Stimulated activated naive CD8-positive, alpha-beta T cell treated with anti-CD3 and anti-CD28 coated beads, Interleukin-15, Interleukin-2, amounts not matched to agents 100 ng/mL and 50 ng/mL, for 24 hours (primary cell): ENCODE results near the gene HTR3B.

Experiments
- H3K27ac Mint-ChIP-seq: one replicate; pipeline ENCODE4 v1.8.0; 2021; ENCODE audit warnings: mild to moderate bottlenecking, mixed read lengths
- H3K27me3 Mint-ChIP-seq: one replicate; pipeline ENCODE4 v1.8.0; 2021; ENCODE audit warnings: mixed read lengths
- H3K36me3 Mint-ChIP-seq: one replicate; pipeline ENCODE4 v1.8.0; 2021; ENCODE audit warnings: low read depth, mixed read lengths
- H3K4me1 Mint-ChIP-seq: one replicate; pipeline ENCODE4 v1.8.0; 2021; ENCODE audit warnings: low read depth, mixed read lengths
- H3K4me3 Mint-ChIP-seq: one replicate; pipeline ENCODE4 v1.8.0; 2021; ENCODE audit warnings: mild to moderate bottlenecking, mixed read lengths
- H3K9me3 Mint-ChIP-seq: one replicate; pipeline ENCODE4 v1.8.0; 2021; ENCODE audit warnings: mixed read lengths

Gene HTR3B

GRCh38 chr11:113949891-113950290, 45.3 kb downstream of the HTR3B start:
- H3K4me1 Mint-ChIP-seq = peaks cover 4% of the 10 kb centered on the region
- no peak overlapping the region for H3K27ac Mint-ChIP-seq
- H3K4me3 Mint-ChIP-seq = no peak overlapping the region
- no peaks in the 10 kb centered on the region for H3K36me3 Mint-ChIP-seq
- no peaks in the 10 kb centered on the region for H3K9me3 Mint-ChIP-seq
- H3K27me3 Mint-ChIP-seq = peaks cover 10% of the 10 kb centered on the region

- peaks cover 4% of the 10 kb centered on the region for H3K4me1 Mint-ChIP-seq
Observed at GRCh38 chr11:113951537-113951936, 46.9 kb downstream of the HTR3B start.

GRCh38 chr11:113952070-113952469, 47.5 kb downstream of the HTR3B start:
- H3K4me1 Mint-ChIP-seq = peaks cover 4% of the 10 kb centered on the region
- peaks cover 14% of the 10 kb centered on the region for H3K27me3 Mint-ChIP-seq
- no peaks in the 10 kb centered on the region for H3K9me3 Mint-ChIP-seq
- H3K4me3 Mint-ChIP-seq = no peak overlapping the region
- H3K36me3 Mint-ChIP-seq = no peaks in the 10 kb centered on the region
- H3K27ac Mint-ChIP-seq = no peak overlapping the region

More at GRCh38 chr11:113951537-113951936, 46.9 kb downstream of the HTR3B start:
- peaks cover 14% of the 10 kb centered on the region for H3K27me3 Mint-ChIP-seq
- no peak overlapping the region for H3K27ac Mint-ChIP-seq
- no peak overlapping the region for H3K4me3 Mint-ChIP-seq
- H3K36me3 Mint-ChIP-seq = no peaks in the 10 kb centered on the region
- H3K9me3 Mint-ChIP-seq = no peaks in the 10 kb centered on the region

- H3K36me3 Mint-ChIP-seq = no peaks in the 10 kb centered on the region
- H3K4me1 Mint-ChIP-seq = peaks cover 4% of the 10 kb centered on the region
- no peak overlapping the region for H3K27ac Mint-ChIP-seq
- no peaks in the 10 kb centered on the region for H3K9me3 Mint-ChIP-seq
- H3K4me3 Mint-ChIP-seq = no peak overlapping the region
- H3K27me3 Mint-ChIP-seq = peaks cover 14% of the 10 kb centered on the region
Observed at GRCh38 chr11:113952588-113952987, 48.0 kb downstream of the HTR3B start.

DNA sequence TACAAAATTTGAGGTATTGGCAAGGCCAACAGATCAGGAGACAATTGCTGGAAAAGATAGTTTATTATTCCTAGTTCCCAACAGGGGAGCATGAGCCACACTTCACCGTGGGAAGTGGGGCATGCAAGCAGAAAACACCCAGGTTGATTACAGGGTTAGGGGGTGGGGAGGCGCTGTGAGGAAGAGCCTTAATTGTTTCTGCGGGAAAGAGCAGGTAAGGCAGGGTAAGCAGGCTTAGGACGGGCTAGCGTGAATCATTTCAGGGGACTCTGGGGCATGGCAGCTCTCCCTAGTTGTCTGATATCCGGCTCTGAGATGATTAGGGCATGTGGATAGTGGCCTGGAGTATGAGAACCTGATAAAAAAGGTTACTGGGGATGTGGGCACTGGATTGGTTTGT, 49.6 kb downstream of the HTR3B start:
- H3K27ac Mint-ChIP-seq = no peak overlapping the region
- no peaks in the 10 kb centered on the region for H3K36me3 Mint-ChIP-seq
- no peaks in the 10 kb centered on the region for H3K9me3 Mint-ChIP-seq
- H3K4me3 Mint-ChIP-seq = no peak overlapping the region
- H3K4me1 Mint-ChIP-seq = no peaks in the 10 kb centered on the region
- peaks cover 14% of the 10 kb centered on the region for H3K27me3 Mint-ChIP-seq

DNA sequence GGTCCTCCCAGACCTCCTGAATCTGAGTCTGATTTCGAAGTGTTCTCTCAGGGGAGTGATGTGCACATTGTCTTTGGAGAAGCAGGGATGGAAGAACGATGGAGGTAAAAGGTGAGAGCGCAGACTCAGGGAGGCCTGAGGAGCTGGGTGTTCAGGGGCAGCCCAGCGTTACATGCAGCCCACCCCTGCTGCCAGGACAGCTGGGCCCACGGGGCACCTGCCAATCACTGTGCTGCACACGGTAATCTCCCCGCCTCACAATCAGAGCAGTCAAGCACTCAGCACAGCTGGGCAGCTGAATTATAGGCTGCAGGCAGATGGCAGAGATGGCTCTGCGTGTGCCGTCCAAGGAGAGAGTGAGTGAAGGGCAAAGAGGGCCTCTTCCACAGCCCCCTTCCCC, 52.4 kb downstream of the HTR3B start:
- H3K36me3 Mint-ChIP-seq = no peaks in the 10 kb centered on the region

DNA sequence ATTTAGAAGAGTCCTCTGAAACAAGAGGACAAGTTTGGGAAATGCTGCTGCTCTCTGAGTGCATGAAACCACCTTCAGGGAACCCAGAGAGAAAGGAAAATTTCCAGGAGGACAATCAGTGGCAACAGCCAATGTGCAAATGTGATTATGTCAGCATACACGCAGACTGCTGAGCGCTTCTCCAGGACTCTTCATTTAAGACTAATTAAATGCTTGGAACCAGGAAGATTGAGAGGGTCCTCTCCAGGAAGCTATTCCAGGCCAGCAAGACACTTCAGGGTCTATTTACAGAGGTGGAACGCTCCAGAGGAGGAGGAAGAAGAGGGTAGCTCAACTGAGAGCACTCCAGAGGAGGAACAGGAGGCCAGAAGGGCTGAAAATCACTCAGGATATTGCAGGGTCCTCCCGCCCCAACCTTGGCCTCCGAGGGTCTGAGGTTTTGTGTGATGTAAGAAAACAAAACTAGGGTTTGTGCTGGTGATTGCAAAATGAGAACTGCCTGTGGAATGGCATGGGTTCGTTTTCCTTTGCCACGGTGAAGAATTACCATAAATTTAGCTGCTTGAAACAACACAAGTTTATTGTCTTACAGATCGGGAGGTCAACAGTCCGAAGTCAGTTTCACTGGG, 56.2 kb downstream of the HTR3B start:
- no peaks in the 10 kb centered on the region for H3K4me1 Mint-ChIP-seq
- no peaks in the 10 kb centered on the region for H3K9me3 Mint-ChIP-seq
- no peaks in the 10 kb centered on the region for H3K27me3 Mint-ChIP-seq
- H3K27ac Mint-ChIP-seq = no peak overlapping the region
- H3K36me3 Mint-ChIP-seq = no peaks in the 10 kb centered on the region
- no peak overlapping the region for H3K4me3 Mint-ChIP-seq

More for the DNA sequence above, 52.4 kb downstream of the HTR3B start:
- Mint-ChIP-seq H3K27me3 (peaks cover 14% of the 10 kb centered on the region), H3K4me3 (no peak overlapping the region), H3K9me3 (no peaks in the 10 kb centered on the region), H3K4me1 (no peaks in the 10 kb centered on the region), H3K27ac (no peak overlapping the region)

GRCh38 chr11:113967361-113967760, 62.8 kb downstream of the HTR3B start:
- H3K4me1 Mint-ChIP-seq = no peaks in the 10 kb centered on the region
- no peaks in the 10 kb centered on the region for H3K9me3 Mint-ChIP-seq
- no peaks in the 10 kb centered on the region for H3K36me3 Mint-ChIP-seq
- H3K4me3 Mint-ChIP-seq = no peak overlapping the region
- H3K27ac Mint-ChIP-seq = no peak overlapping the region
- peaks cover 3% of the 10 kb centered on the region for H3K27me3 Mint-ChIP-seq

GRCh38 chr11:113971506-113972195, 67.1 kb downstream of the HTR3B start:
- Mint-ChIP-seq H3K27ac (no peak overlapping the region), H3K27me3 (peaks cover 3% of the 10 kb centered on the region), H3K4me3 (no peak overlapping the region), H3K9me3 (no peaks in the 10 kb centered on the region), H3K36me3 (no peaks in the 10 kb centered on the region), H3K4me1 (peaks cover 5% of the 10 kb centered on the region)

- Mint-ChIP-seq H3K9me3 (no peaks in the 10 kb centered on the region), H3K27ac (no peak within 1 kb of the TSS), H3K4me1 (peaks cover 10% of the 10 kb centered on the region), H3K36me3 (no peaks in the 10 kb centered on the region), H3K4me3 (no peak within 1 kb of the TSS), H3K27me3 (no peaks in the 10 kb centered on the region)
Observed at GRCh38 chr11:113974741-113975470, 70.3 kb downstream of the HTR3B start, which contains the start of gene HTR3A. Gene HTR3A (plus strand): TSS chr11:113975108. CDS start chr11:113975326, 218 bp downstream.

DNA sequence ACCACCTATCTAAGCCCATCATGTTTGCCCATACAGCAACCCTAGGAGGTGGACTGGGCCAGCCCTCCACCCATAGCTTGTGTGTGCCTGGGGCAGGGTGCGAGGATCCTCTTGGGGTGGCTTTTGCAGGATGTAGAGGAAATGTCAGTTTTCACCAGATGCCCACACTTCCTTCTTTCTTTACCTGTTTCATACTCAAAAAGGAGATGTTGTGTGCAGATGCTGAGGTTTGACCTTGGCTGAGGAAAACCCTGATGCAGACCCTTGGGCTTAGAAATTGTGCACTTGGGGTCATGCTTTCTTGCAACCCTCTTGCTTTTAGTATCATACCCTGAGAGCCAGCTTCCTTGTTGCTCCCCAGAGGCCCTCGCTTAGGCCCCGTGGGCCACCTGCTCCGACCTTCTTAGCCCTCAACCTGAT, 72.5 kb downstream of the HTR3B start:
- Mint-ChIP-seq H3K27me3 (no peaks in the 10 kb centered on the region), H3K9me3 (no peaks in the 10 kb centered on the region), H3K4me1 (peaks cover 15% of the 10 kb centered on the region), H3K27ac (no peak overlapping the region), H3K4me3 (no peak overlapping the region), H3K36me3 (no peaks in the 10 kb centered on the region)

DNA sequence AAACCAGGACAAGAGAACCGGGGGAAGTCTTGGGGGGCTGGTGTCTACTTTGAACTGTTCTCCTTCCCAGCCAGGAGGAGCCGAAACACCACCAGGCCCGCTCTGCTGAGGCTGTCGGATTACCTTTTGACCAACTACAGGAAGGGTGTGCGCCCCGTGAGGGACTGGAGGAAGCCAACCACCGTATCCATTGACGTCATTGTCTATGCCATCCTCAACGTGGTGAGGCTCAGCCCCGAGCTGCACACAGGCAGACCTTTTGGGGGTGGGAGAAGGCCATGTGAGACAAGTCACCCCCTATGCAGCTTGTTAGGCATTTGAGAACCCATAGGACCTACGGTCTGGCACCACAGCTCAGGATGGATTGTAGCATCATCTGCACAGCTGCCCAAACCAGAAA, 73.1 kb downstream of the HTR3B start:
- Mint-ChIP-seq H3K27ac (no peak overlapping the region), H3K36me3 (no peaks in the 10 kb centered on the region), H3K9me3 (no peaks in the 10 kb centered on the region), H3K27me3 (no peaks in the 10 kb centered on the region), H3K4me3 (no peak overlapping the region), H3K4me1 (peaks cover 15% of the 10 kb centered on the region)

DNA sequence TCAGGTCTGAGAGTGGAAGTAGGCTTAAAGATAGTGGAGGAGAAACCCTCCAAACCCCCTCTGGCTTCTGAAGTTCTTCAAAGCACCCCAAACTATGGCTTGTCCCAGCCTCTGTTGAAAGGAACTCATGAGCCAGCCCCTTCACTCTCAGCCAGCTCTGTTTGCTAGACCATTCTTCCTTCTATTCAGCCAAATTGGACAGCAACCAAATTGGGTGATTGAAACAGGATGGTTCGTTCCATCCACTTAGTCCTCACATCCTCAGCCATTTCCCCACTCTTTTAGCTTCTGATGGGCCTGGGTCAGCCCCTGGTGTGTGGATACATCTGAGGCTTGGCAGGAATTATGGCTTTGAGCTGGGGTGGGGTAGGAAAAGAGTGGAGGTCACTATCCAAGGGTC, 74.8 kb downstream of the HTR3B start:
- Mint-ChIP-seq H3K27ac (no peak overlapping the region), H3K36me3 (no peaks in the 10 kb centered on the region), H3K4me1 (peaks cover 15% of the 10 kb centered on the region), H3K27me3 (peaks cover 5% of the 10 kb centered on the region), H3K4me3 (no peak overlapping the region), H3K9me3 (no peaks in the 10 kb centered on the region)

DNA sequence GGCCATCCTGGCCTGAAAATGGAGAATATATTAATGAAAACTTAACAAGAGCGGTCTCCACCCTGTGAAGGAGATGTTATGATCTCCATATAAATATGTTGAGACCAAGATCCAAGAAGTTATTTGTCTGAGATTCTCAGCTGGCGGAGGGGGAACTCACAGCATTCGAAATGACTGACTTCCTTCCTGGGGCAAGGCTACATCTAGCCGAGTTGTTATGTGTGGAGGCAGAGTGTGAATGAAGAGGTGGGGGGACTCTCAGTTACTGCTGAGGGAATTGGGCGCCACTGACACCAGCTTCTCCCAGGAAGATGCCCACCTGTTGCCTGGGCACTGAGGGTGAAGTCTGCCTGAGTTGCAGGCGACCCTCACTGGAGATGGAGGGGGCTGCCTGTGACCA, 76.2 kb downstream of the HTR3B start:
- Mint-ChIP-seq H3K27me3 (peaks cover 5% of the 10 kb centered on the region), H3K36me3 (no peaks in the 10 kb centered on the region), H3K27ac (no peak overlapping the region), H3K4me3 (no peak overlapping the region), H3K4me1 (peaks cover 15% of the 10 kb centered on the region), H3K9me3 (no peaks in the 10 kb centered on the region)

- H3K4me3 Mint-ChIP-seq = no peak overlapping the region
- H3K27me3 Mint-ChIP-seq = peaks cover 5% of the 10 kb centered on the region
- peaks cover 7% of the 10 kb centered on the region for H3K4me1 Mint-ChIP-seq
- H3K9me3 Mint-ChIP-seq = no peaks in the 10 kb centered on the region
- H3K27ac Mint-ChIP-seq = no peak overlapping the region
- H3K36me3 Mint-ChIP-seq = no peaks in the 10 kb centered on the region
Observed at GRCh38 chr11:113982306-113982705, 77.7 kb downstream of the HTR3B start.
